ENCODE measurements around the gene ABLIM2. TPM values are rescaled to one million over a fixed set of nuclear protein-coding genes. Genes with fewer than 3 reads are reported as not detected.
A peak's percentile ranks its signal among the peaks of the same experiment; 100 is the strongest.

ABLIM2 gene
- total and polyA plus RNA-seq, 5 donors from 2014 or later = 0.88 to 2.0 (median 1.2) TPM

DNA sequence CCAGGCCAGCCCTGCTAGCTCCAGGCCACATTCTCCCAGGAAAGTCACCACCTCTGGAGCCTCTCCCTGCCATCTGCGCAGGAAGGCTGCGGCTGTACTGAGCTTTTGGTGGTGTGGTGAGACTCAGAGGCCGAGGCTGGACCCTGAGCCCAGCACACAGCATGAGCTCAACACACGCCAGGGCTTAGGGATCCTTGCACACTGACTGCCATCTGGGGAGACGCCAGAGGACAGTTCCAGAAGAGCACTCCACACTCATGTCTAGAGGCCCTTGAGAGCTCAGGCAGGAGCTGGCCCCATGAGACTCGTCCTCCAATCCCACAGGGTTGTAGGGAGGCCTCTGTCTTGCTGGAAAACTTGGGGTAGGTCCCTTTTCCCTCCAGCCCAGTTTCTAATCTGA, 40.6 kb downstream of the ABLIM2 start:
- no peak overlapping the region for H3K4me3 Mint-ChIP-seq
- H3K4me1 ChIP-seq (ENCODE audit: control insufficient read depth, insufficient read depth, low read length, poor library complexity, severe bottlenecking) = no peaks in the 10 kb centered on the region
- H3K36me3 ChIP-seq (ENCODE audit: control insufficient read depth, insufficient read depth, low read length) = no peaks in the 10 kb centered on the region
- no peak overlapping the region for H3K27ac Mint-ChIP-seq
- no peak overlapping the region for H3K27ac ChIP-seq (ENCODE audit: insufficient read depth, low read length, poor library complexity, severe bottlenecking)
- no peaks in the 10 kb centered on the region for H3K36me3 Mint-ChIP-seq
- no peaks in the 10 kb centered on the region for H3K27me3 ChIP-seq (ENCODE audit: control insufficient read depth, insufficient read depth, low read length)
- peaks cover 0 to 9% (median 6%) of the 10 kb centered on the region in 4 donors for H3K4me1 Mint-ChIP-seq
- DNase-seq (no peak), ATAC-seq (ENCODE audit: low read depth in 2 of 2) (no peak)
- H3K9me3 ChIP-seq (ENCODE audit: control insufficient read depth in 2 of 2, low read length in 2 of 2) = no peaks in the 10 kb centered on the region
- H3K9me3 Mint-ChIP-seq = peaks cover 0 to 1% (median 0%) of the 10 kb centered on the region in 7 donors
- peaks cover 5% of the 10 kb centered on the region for H3K27me3 Mint-ChIP-seq
- H3K4me3 ChIP-seq (ENCODE audit: low read depth, low read length) = no peak overlapping the region

DNA sequence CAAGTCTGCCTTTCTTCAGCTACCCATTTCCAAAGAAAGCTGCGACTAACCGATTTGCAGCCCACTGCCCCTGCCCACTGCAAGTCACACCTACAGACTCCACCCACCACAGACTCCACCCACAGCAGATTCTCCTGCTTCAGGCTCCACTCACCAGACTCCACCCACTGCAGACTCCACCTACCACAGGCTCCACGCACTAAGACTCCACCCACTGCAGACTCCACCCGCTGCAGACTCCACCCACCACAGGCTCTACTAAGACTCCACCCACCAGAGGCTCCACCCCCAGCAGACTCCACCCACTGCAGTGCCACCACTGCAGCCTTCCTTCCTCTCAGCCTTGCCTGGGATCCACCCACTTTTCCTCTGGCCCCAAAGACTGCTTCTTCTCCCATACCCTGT, 41.3 kb downstream of the ABLIM2 start:
- peak; percentile 4 to 38 (median 11) for DNase-seq
- H3K27ac Mint-ChIP-seq = no peak overlapping the region
- no peak overlapping the region for H3K4me3 Mint-ChIP-seq

DNA sequence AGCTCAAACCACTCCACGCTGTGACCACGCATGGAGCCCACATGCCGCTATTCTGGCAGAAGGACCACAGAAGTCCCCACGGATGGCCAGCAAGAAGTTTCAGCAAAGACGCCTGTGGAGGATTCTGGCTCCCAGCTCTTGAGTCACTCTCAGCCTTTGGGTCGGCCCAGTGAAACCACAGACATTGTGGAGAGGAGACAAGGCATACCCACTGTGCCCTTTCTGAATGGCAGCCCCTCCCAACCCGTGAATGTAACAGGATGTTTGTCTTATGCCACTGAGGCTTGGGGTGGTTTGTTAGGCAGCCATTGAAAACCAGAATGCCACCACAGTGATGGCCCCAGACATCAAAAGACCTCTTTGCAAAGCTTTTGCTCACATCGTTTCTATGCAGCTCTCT, 42.7 kb downstream of the ABLIM2 start:
- DNase-seq (no peak), ATAC-seq (ENCODE audit: low read depth in 2 of 2) (no peak)
- Histone ChIP-seq H3K36me3 (ENCODE audit: control insufficient read depth, insufficient read depth, low read length) (no peaks in the 10 kb centered on the region), H3K27me3 (ENCODE audit: control insufficient read depth, insufficient read depth, low read length) (no peaks in the 10 kb centered on the region), H3K27ac (ENCODE audit: insufficient read depth, low read length, poor library complexity, severe bottlenecking) (no peak overlapping the region), H3K9me3 (ENCODE audit: control insufficient read depth in 2 of 2, low read length in 2 of 2) (no peaks in the 10 kb centered on the region), H3K4me1 (ENCODE audit: control insufficient read depth, insufficient read depth, low read length, poor library complexity, severe bottlenecking) (no peaks in the 10 kb centered on the region), H3K4me3 (ENCODE audit: low read depth, low read length) (no peak overlapping the region)
- peaks cover 5% of the 10 kb centered on the region for H3K27me3 Mint-ChIP-seq
- peak overlapping the region in 1 of 3 donors; percentile 81 for H3K27ac Mint-ChIP-seq
- peaks cover 0 to 9% (median 6%) of the 10 kb centered on the region in 4 donors for H3K4me1 Mint-ChIP-seq
- no peak overlapping the region for H3K4me3 Mint-ChIP-seq
- H3K9me3 Mint-ChIP-seq = peaks cover 0 to 1% (median 0%) of the 10 kb centered on the region in 7 donors
- H3K36me3 Mint-ChIP-seq = no peaks in the 10 kb centered on the region

More for the DNA sequence above, 41.3 kb downstream of the ABLIM2 start:
- Histone ChIP-seq H3K36me3 (ENCODE audit: control insufficient read depth, insufficient read depth, low read length) (no peaks in the 10 kb centered on the region), H3K27ac (ENCODE audit: insufficient read depth, low read length, poor library complexity, severe bottlenecking) (no peak overlapping the region), H3K4me1 (ENCODE audit: control insufficient read depth, insufficient read depth, low read length, poor library complexity, severe bottlenecking) (no peaks in the 10 kb centered on the region), H3K27me3 (ENCODE audit: control insufficient read depth, insufficient read depth, low read length) (no peaks in the 10 kb centered on the region), H3K9me3 (ENCODE audit: control insufficient read depth in 2 of 2, low read length in 2 of 2) (no peaks in the 10 kb centered on the region), H3K4me3 (ENCODE audit: low read depth, low read length) (no peak overlapping the region)
- peaks cover 5% of the 10 kb centered on the region for H3K27me3 Mint-ChIP-seq
- H3K9me3 Mint-ChIP-seq = peaks cover 0 to 1% (median 0%) of the 10 kb centered on the region in 7 donors
- peaks cover 0 to 9% (median 6%) of the 10 kb centered on the region in 4 donors for H3K4me1 Mint-ChIP-seq
- ATAC-seq (ENCODE audit: low read depth in 2 of 2) = peak; percentile 40 to 47
- no peaks in the 10 kb centered on the region for H3K36me3 Mint-ChIP-seq

DNA sequence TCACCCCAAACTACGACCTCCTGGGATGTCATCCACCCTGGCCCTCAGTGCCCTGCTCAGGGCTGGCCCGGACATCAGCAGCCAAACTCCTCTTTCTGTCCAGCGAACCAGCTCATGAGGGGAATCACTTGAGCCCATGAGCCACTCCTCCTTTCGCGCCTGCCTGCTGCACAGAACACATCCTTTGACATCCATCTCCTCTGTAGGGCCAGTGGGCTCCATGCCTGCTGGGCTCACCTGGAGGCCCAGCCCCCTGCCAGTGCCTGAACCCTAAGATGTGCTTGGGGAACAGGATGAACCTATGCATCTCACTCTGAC, 43.5 kb downstream of the ABLIM2 start:
- no peaks in the 10 kb centered on the region for H3K36me3 ChIP-seq (ENCODE audit: control insufficient read depth, insufficient read depth, low read length)
- no peak overlapping the region for H3K4me3 ChIP-seq (ENCODE audit: low read depth, low read length)
- Mint-ChIP-seq H3K4me3 (no peak overlapping the region), H3K27ac (no peak overlapping the region), H3K4me1 (peaks cover 0 to 9% (median 6%) of the 10 kb centered on the region in 4 donors), H3K36me3 (no peaks in the 10 kb centered on the region), H3K9me3 (peaks cover 0 to 1% (median 0%) of the 10 kb centered on the region in 7 donors), H3K27me3 (peaks cover 5% of the 10 kb centered on the region)
- DNase-seq (no peak), ATAC-seq (ENCODE audit: low read depth in 2 of 2) (no peak)
- H3K27ac ChIP-seq (ENCODE audit: insufficient read depth, low read length, poor library complexity, severe bottlenecking) = no peak overlapping the region
- H3K27me3 ChIP-seq (ENCODE audit: control insufficient read depth, insufficient read depth, low read length) = no peaks in the 10 kb centered on the region
- no peaks in the 10 kb centered on the region for H3K4me1 ChIP-seq (ENCODE audit: control insufficient read depth, insufficient read depth, low read length, poor library complexity, severe bottlenecking)
- no peaks in the 10 kb centered on the region for H3K9me3 ChIP-seq (ENCODE audit: control insufficient read depth in 2 of 2, low read length in 2 of 2)

DNA sequence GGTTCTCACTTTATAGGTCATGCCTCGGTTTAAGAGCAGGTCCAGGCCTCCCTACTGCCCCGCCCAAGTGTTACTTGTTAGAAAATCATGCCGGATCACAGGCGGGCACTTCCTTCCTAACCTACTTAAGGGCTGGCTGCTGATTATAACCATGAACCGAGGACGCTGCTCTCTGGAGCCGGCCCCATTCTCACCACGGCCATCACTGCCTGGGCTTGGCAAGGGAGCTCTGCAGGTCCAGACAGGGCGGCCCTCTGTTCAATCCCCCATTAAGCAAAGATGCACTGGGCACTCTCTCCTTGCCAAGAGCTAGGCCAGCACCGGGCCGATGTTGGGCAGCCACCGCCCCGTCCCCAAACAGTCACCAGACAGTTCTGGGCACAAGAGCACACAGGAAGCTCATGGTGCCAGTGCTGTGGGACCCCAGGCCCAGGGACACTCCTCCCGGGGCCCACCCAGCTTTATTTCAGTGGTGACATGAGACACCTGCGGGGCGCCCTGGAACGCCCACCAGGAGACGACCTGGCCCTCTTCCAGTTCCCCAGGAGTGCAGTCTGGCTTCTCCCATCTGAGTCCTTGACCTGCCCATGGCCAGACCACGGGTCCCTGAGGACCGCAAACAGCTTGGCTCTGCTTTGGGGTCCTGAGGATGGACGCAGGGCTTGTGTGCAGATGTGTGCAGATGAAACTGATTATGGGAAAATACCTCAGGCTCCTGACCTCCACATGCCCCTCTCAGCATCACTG, 44.0 kb downstream of the ABLIM2 start:
- Mint-ChIP-seq H3K36me3 (no peaks in the 10 kb centered on the region), H3K4me3 (no peak overlapping the region), H3K27me3 (peaks cover 5% of the 10 kb centered on the region), H3K27ac (no peak overlapping the region), H3K9me3 (peaks cover 0 to 1% (median 0%) of the 10 kb centered on the region in 7 donors), H3K4me1 (peaks cover 0 to 9% (median 6%) of the 10 kb centered on the region in 4 donors)
- DNase-seq (no peak), ATAC-seq (ENCODE audit: low read depth in 2 of 2) (no peak)
- Histone ChIP-seq H3K27ac (ENCODE audit: insufficient read depth, low read length, poor library complexity, severe bottlenecking) (no peak overlapping the region), H3K4me1 (ENCODE audit: control insufficient read depth, insufficient read depth, low read length, poor library complexity, severe bottlenecking) (no peaks in the 10 kb centered on the region), H3K9me3 (ENCODE audit: control insufficient read depth in 2 of 2, low read length in 2 of 2) (no peaks in the 10 kb centered on the region), H3K4me3 (ENCODE audit: low read depth, low read length) (no peak overlapping the region), H3K27me3 (ENCODE audit: control insufficient read depth, insufficient read depth, low read length) (no peaks in the 10 kb centered on the region), H3K36me3 (ENCODE audit: control insufficient read depth, insufficient read depth, low read length) (no peaks in the 10 kb centered on the region)

DNA sequence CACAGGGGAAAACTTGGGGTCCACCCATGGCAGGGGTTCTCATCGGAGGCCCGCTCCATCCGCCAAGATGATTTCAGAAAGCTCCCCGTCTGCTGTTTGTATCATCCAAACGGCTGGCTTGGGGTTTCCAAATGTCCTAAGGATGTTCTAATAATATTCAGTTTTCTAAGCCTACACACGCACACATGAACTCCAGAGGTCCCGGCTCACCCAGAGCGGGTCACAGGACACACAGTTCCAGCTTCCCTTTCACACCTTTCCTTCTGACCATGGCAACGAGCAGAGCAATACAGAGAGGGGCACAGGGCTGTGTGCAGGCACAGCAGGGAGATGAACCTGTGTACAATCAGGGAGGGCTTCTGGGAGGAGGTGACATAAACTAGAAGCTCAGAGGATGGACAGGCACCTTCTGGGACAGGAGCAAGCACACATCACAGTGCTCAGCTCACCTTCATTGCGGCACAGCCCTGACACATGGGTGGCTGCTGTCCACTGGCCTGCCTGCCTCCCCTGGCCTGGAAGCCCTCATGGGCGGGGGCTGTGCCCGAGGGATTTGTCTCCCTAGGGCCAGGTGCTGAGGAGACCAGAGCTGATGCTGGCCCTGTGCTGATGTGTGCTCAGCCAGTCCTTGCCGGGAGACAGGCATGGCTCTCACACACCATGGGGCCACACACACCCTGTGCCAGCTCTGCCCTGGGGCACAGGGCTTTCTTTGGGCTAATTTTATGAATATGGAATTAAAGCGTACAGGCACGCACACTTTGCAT, 44.8 kb downstream of the ABLIM2 start:
- no peak for DNase-seq
- H3K4me3 ChIP-seq (ENCODE audit: low read depth, low read length) = no peak overlapping the region
- Mint-ChIP-seq H3K27ac (no peak overlapping the region), H3K4me1 (peaks cover 0 to 9% (median 6%) of the 10 kb centered on the region in 4 donors), H3K36me3 (no peaks in the 10 kb centered on the region), H3K27me3 (peaks cover 5% of the 10 kb centered on the region), H3K4me3 (no peak overlapping the region), H3K9me3 (peaks cover 0 to 1% (median 0%) of the 10 kb centered on the region in 7 donors)
- H3K27me3 ChIP-seq (ENCODE audit: control insufficient read depth, insufficient read depth, low read length) = no peaks in the 10 kb centered on the region
- H3K27ac ChIP-seq (ENCODE audit: insufficient read depth, low read length, poor library complexity, severe bottlenecking) = no peak overlapping the region
- ATAC-seq (ENCODE audit: low read depth in 2 of 2) = no peak
- H3K36me3 ChIP-seq (ENCODE audit: control insufficient read depth, insufficient read depth, low read length) = no peaks in the 10 kb centered on the region
- no peaks in the 10 kb centered on the region for H3K9me3 ChIP-seq (ENCODE audit: control insufficient read depth in 2 of 2, low read length in 2 of 2)
- no peaks in the 10 kb centered on the region for H3K4me1 ChIP-seq (ENCODE audit: control insufficient read depth, insufficient read depth, low read length, poor library complexity, severe bottlenecking)

DNA sequence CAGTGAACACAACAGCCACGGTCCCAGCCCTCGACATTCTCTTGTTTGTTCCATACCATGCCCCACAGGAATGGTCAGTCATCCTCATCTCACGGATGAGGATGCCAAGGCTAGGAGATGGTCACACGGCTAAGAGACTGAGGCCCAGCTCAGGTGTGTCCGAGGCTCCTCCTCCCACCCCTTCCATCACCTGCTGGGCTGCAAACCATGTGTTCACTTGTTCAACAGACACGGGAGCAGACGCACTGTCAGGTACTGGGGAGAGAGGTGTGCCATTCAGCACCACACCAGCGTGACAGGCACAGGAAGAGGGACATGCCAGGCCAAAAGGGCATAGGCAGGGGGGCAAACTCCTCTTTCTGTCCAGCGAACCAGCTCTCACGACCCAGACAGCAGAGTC, 45.9 kb downstream of the ABLIM2 start:
- peaks cover 0 to 1% (median 0%) of the 10 kb centered on the region in 7 donors for H3K9me3 Mint-ChIP-seq
- H3K4me3 Mint-ChIP-seq = no peak overlapping the region
- DNase-seq (no peak), ATAC-seq (ENCODE audit: low read depth in 2 of 2) (no peak)
- no peaks in the 10 kb centered on the region for H3K36me3 ChIP-seq (ENCODE audit: control insufficient read depth, insufficient read depth, low read length)
- H3K4me3 ChIP-seq (ENCODE audit: low read depth, low read length) = no peak overlapping the region
- H3K4me1 ChIP-seq (ENCODE audit: control insufficient read depth, insufficient read depth, low read length, poor library complexity, severe bottlenecking) = no peaks in the 10 kb centered on the region
- no peaks in the 10 kb centered on the region for H3K36me3 Mint-ChIP-seq
- H3K27ac ChIP-seq (ENCODE audit: insufficient read depth, low read length, poor library complexity, severe bottlenecking) = no peak overlapping the region
- no peaks in the 10 kb centered on the region for H3K9me3 ChIP-seq (ENCODE audit: control insufficient read depth in 2 of 2, low read length in 2 of 2)
- H3K27me3 Mint-ChIP-seq = no peaks in the 10 kb centered on the region
- no peaks in the 10 kb centered on the region for H3K27me3 ChIP-seq (ENCODE audit: control insufficient read depth, insufficient read depth, low read length)
- no peak overlapping the region for H3K27ac Mint-ChIP-seq
- H3K4me1 Mint-ChIP-seq = peaks cover 0 to 9% (median 6%) of the 10 kb centered on the region in 4 donors

All from CD4-positive, CD25-positive, alpha-beta regulatory T cell (primary cell).